Lower leg skin (tissue), 4 donors: ENCODE results near the gene CLMP. TPM values are rescaled to one million over a fixed set of nuclear protein-coding genes. Genes with fewer than 3 reads are reported as not detected.
"Not testable (repeated sequence)": the region's sequence is repeated elsewhere in the genome, so short reads cannot be mapped to it uniquely, and the experiment has no call there.

Experiments used
- DNase-seq, 2 donors: peaks; one replicate each; pipeline ENCODE4 v3.0.0-alpha.2; 2019; ENCODE audit warnings: low spot score in 2 of 2
- H3K4me3 ChIP-seq: fragments of 200-600 bp; sonication (generic); 2 replicates; pipeline ENCODE4 v1.5.1; 2017; ENCODE audit warnings: mild to moderate bottlenecking, low read depth; ENCODE audit not compliant: poor library complexity, severe bottlenecking
- POLR2A ChIP-seq, 2 donors: fragments of 450-650 bp; IDR thresholded peaks; one replicate each; pipeline ENCODE4 v1.6.1; 2016 to 2017; ENCODE audit warnings: antibody characterized with exemption in 2 of 2, mild to moderate bottlenecking in 1 of 2, moderate library complexity in 1 of 2
- WGBS, 2 donors: methylation state at CpG; one replicate each; pipeline ENCODE4 v1.1.5; 2018; 5-methylcytosine and 5-hydroxymethylcytosine counted together
- intact Hi-C: fragments of 100-400 bp; cut with DNase I; formaldehyde crosslinking; loops from one replicate; pipeline ENCODE4 v1.15.0; 2023; ENCODE audit warnings: low total_unique reads
- total RNA-seq, 4 donors: library from RNA; depleted of rRNA; stranded (reverse); fragments of >200 nt; gene quantifications; one replicate each; pipeline ENCODE4 v1.1.0, GENCODE V29; 2016
- TF ChIP-seq, protein P1 (sequence below), 3 donors: fragments of 450-650 bp; IDR thresholded peaks; one replicate each; pipeline ENCODE4 v1.5.1; 2016; ENCODE audit warnings: antibody characterized with exemption in 3 of 3, mild to moderate bottlenecking in 3 of 3, moderate library complexity in 2 of 3

Gene CLMP
- total RNA-seq, 4 donors from 2014 or later = 7.6 to 27.0 (median 17.7) TPM

DNA sequence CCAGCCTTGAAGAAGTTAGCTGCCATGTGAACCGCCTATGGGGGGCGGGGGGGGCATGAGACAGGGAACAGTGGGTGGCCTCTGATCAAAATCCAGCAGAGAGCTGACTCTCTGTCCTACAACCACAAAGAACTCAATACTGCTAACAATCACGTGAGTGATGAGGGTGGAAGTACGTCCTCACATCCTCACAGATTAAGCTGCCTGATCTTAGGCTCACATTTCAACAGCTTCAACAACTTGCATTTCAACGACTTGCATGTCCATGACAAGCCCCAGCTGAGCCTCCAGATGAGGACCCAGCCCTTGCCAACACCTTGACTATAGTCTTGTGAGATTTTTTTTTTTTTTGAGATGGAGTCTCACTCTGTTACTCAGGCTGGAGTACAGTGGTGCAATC, 51.6 kb downstream of the CLMP start:
- no peak for TF ChIP-seq POLR2A (IDR thresholded peaks at IDR 0.05)
- TF ChIP-seq, protein P1, sequence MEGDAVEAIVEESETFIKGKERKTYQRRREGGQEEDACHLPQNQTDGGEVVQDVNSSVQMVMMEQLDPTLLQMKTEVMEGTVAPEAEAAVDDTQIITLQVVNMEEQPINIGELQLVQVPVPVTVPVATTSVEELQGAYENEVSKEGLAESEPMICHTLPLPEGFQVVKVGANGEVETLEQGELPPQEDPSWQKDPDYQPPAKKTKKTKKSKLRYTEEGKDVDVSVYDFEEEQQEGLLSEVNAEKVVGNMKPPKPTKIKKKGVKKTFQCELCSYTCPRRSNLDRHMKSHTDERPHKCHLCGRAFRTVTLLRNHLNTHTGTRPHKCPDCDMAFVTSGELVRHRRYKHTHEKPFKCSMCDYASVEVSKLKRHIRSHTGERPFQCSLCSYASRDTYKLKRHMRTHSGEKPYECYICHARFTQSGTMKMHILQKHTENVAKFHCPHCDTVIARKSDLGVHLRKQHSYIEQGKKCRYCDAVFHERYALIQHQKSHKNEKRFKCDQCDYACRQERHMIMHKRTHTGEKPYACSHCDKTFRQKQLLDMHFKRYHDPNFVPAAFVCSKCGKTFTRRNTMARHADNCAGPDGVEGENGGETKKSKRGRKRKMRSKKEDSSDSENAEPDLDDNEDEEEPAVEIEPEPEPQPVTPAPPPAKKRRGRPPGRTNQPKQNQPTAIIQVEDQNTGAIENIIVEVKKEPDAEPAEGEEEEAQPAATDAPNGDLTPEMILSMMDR (IDR thresholded peaks at IDR 0.05) = no peak
- no peak overlapping the region for H3K4me3 ChIP-seq
- intact Hi-C loops = no loop called here
- WGBS, 2 donors = 80 to 82% methylated on average over 5 of the region's 5 CpGs
- no peak for DNase-seq

DNA sequence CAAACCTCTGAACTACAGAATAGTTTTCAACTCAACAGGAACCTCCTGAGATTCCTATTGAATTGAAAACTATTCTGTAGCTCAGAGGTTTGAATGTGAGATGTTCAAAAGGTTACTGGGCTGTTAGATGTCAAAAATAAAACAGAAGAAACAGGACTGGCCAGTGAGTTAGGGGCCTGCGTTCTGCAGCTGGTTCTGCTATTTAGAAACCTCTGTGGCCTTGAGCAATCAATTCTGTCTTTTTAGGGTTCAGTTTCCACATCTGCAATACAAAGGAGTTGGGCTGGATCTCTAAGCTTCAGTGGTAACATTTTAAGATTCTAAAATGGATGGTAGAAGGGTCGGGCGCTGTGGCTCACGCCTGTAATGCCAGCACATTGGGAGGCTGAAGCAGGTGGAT, 55.8 kb downstream of the CLMP start:
- WGBS, 2 donors = 93 to 94% methylated on average over 4 of the region's 4 CpGs
- no peak for DNase-seq
- TF ChIP-seq, protein P1 (IDR thresholded peaks at IDR 0.05) = no peak
- no peak for TF ChIP-seq POLR2A (IDR thresholded peaks at IDR 0.05)
- no peak overlapping the region for H3K4me3 ChIP-seq
- intact Hi-C loops = no loop called here

DNA sequence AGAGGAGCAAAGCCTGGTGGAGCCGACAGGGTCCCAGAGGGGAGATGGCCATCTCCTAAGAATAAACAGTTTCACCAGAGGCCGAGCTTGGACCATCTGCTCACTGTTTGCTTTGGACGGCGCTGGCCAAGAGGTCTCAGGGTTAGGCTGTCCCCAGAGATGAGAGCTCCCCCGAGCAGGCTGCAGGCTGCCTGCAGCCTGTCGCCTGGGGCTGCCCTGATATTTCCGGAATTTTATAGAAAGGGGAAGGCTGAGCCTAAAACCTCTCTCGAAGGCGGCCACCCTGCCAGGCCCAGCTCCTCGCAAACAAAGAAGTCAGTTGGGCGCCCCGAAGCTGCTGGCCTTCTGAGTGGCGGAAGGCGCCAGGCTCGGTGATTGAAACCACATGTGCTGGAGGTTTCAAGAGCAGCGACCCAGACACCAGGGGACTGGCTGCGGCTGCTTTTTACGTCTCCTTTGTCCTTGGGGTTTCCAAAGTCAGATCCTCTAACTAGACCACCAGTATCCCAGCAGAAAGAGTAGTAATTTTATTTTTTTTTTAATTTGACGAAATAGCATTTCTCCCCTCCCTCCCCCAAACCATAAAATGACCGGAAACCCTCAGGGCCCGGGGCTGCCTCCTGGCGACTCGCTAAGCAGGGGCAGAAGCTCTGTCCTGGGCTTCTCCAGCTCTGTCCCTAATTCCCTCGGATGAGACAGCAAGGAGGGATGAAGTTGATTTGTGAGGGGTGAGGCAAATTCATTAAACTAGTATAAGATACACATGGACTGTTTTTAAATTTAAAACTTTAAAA, 57.4 kb downstream of the CLMP start:
- intact Hi-C loops = no loop called here
- peak; percentile 64 to 96 for DNase-seq
- no peak for TF ChIP-seq POLR2A (IDR thresholded peaks at IDR 0.05)
- TF ChIP-seq, protein P1 (IDR thresholded peaks at IDR 0.05) = no peak
- WGBS, 2 donors = 33 to 57% methylated on average over 22 to 24 of the region's 24 CpGs
- H3K4me3 ChIP-seq = no peak overlapping the region

DNA sequence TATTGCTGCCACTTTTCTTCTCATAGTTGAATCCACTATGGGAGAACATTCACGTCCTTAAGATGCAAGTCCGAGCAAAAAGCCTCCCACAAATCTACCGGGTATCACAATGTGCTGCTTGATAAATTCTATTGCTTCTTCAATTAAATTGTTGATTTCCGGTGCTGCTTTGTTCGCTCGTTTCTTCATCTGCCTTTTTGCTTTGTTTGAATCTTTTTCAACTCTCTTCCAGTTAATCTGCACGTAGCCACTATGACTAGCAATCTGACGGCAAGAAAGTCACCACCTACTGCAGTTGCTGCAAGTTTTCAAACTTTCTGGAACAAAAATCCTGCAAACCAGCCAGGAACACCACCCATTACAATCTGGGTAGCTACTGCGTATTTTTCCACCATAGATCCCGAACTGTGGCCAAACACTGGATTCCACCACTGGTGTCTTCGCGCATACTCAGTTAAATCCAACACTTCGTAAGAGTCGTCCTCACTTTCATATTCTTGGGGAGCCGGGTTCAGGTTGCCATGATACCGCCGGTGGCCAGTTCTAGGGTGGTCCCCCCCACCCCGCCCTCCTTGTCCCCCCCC, 59.1 kb downstream of the CLMP start:
- WGBS, 2 donors = 75 to 77% methylated on average over 18 of the region's 18 CpGs
- no peak for TF ChIP-seq POLR2A (IDR thresholded peaks at IDR 0.05)
- intact Hi-C loops = no loop called here
- H3K4me3 ChIP-seq = no peak overlapping the region
- peak in 1 of 2 donors; percentile 26 for DNase-seq

DNA sequence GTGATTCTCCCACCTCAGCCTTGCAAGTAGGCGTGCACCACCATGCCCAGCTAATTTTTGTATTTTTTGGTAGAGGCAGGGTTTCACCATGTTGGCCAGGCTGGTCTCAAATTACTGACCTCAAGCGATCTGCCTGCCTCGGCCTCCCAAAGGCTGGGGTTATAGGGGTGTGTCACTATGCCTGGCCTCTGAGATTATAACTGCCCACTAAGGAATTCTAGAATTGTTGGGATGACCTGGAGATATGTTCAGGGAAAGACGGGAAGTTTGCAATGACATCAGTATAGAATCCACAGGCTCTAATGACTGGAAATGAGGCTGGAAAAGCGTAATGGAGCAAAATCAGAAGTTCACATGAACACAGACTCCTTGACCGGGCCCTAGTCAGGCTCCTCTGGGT, 62.2 kb downstream of the CLMP start:
- whole genome bisulfite sequencing, 2 donors = 88 to 90% methylated on average over 6 of the region's 6 CpGs
- intact Hi-C loops = no loop called here
- DNase-seq = no peak

DNA sequence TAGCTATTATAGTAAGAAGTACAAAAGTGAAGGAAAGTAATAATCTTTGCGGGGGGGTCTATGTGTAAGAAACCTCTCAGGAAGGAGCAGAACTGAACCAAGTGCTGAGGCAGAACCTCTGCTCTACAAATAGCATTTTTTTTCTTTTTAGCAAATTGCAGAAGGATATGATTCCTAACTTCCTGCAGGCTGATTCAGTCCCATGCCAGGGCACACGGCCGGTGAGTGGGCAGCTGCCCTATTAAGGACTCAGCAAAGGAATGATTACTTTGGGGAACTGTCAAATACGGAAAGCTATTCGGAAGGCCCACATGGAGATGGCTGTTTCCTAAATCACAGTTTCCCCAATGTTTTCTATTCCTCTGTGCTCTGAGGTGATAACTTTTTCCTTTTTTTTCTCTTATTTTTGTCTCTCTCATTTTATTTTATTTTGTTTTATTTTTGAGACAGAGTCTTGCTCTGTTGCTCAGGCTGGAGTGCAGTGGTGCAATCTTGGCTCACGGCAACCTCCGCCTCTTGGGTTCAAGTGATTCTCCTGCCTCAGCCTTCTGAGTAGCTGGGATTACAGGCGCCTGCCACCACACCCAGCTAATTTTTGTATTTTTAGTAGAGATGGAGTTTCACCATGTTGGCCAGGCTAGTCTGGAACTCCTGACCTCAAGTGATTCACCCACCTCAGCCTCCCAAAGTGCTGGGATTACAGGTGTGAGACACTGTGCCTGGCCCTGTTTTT, 62.8 kb downstream of the CLMP start:
- intact Hi-C loops, H3K4me3 ChIP-seq, DNase-seq: not testable (repeated sequence)
- WGBS, 2 donors = 74 to 82% methylated on average over 8 of the region's 8 CpGs

More for the DNA sequence above, 62.2 kb downstream of the CLMP start:
- TF ChIP-seq, protein P1 (IDR thresholded peaks at IDR 0.05) = no peak
- no peak for TF ChIP-seq POLR2A (IDR thresholded peaks at IDR 0.05)
- no peak overlapping the region for H3K4me3 ChIP-seq
